GM15510 (cell line): ENCODE data around the gene SOCS6.

ENCODE experiments used
- POLR2A ChIP-seq: IDR thresholded peaks from 3 replicates; pipeline ENCODE4 v1.6.1; 2011; ENCODE audit warnings: borderline replicate concordance; ENCODE audit not compliant: insufficient read length; ENCODE audit errors: extremely low read depth

SOCS6 gene

DNA sequence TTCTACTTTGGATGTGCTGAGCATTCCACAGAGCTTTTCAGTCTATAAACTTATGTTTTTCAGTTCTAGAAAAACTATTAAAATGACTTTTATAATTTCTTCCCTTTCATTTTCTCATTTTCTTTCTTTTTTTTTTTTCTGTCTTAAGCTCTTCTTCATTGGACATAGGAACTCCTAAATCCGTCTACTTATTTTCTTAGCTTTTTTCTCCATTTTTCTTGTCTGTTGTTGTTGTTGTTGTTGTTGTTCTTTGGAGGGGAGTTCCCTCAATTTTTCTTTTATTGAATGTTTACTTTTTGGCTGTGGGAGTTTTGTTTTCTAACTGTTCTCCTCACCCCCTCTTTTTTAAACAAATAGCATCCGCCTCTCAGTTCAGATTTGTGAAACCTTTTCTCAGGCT lies 7.9 kb downstream of the SOCS6 start:
- no peak for TF ChIP-seq POLR2A

DNA sequence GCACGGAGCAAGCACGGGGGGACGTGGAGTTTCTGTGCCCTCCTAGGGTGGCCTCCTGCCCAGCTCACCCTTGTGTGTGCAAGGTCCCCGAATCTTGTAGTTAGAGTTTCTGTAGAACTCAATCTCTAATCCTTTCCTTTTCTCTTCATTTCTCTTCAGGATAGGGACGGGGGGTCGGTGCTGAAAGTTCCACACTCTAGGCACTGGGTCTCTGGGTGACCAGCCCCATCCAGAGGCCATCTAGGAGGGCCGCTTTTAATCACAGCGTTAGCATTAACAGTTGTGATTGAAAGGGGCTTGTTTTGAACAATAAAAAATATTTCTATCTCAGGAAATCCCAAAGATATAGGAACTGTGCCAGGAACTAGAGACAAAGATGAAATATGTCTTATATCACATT lies 10.5 kb downstream of the SOCS6 start:
- TF ChIP-seq POLR2A = no peak

GRCh38 chr18:70301667-70302066 lies 12.8 kb downstream of the SOCS6 start:
- TF ChIP-seq POLR2A = no peak

- TF ChIP-seq POLR2A = no peak
These were observed 19.9 kb downstream of the SOCS6 start for GRCh38 chr18:70308555-70309294.

GRCh38 chr18:70310560-70311320 lies 21.9 kb downstream of the SOCS6 start:
- TF ChIP-seq POLR2A = no peak

DNA sequence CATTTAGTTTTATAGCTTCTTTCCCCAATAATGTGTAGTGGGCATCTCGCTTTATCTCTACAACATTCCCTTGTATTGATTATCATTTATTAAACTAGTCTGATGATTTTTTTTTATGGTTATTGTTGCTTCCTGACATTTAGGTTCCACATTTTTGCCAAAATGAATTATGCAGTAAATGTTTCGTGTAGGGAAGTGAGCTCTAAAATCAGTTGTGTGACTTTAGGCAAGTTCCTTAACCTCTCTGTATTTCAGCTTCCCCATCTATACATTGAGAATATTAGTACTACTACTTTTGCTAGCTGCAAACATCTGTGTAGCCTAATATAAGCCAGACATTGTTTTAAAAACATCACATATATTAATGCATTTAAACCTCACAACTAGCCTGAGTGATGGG lies 22.9 kb downstream of the SOCS6 start:
- no peak for TF ChIP-seq POLR2A

GRCh38 chr18:70313640-70314039 lies 24.8 kb downstream of the SOCS6 start:
- no peak for TF ChIP-seq POLR2A

GRCh38 chr18:70314151-70314782 lies 25.4 kb downstream of the SOCS6 start:
- no peak for TF ChIP-seq POLR2A

- no peak for TF ChIP-seq POLR2A
These were observed 30.3 kb downstream of the SOCS6 start for GRCh38 chr18:70319187-70319586.

DNA sequence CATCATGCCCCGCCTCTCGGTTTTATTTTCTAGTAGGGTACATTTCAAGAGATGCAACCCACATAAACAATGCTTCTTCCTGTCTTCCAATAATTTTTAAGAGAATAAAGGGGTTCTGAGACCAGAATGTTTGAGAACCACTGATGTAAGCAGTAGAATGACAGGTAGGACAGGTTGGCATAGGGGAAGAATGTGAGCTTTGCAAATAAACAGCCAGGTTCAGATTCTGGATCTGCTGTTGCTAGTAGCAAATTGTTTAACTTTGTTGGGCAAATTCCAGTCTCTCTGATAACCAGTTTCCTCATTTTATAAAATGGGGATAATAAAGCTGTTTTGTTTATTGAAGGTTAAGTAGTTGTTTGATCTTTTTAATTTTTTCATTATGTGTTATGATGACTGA lies 32.8 kb downstream of the SOCS6 start:
- no peak for TF ChIP-seq POLR2A

GRCh38 chr18:70322385-70322784 lies 33.5 kb downstream of the SOCS6 start:
- no peak for TF ChIP-seq POLR2A

DNA sequence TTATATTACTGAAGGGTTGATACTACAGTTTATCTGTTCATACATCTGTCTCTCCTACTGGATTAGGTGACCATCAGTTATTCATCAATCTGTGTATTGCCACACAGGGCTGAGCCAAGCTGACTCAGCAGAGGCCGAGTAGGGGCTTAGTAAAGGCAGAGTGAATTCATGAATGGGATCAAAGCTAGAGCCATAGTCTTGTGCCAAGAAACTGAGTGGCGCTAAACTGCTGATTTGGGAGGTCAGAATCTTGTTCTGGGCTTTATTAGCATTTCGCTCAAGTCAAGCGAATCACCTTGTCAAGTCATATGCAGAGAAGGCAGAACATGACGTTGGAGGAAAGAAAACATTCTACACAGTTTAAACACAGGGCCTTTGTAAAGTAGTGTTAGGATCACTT lies 34.1 kb downstream of the SOCS6 start:
- no peak for TF ChIP-seq POLR2A

- no peak for TF ChIP-seq POLR2A
These were observed 36.1 kb downstream of the SOCS6 start for GRCh38 chr18:70324897-70325296.

GRCh38 chr18:70326255-70326654 lies 37.4 kb downstream of the SOCS6 start:
- TF ChIP-seq POLR2A = no peak

DNA sequence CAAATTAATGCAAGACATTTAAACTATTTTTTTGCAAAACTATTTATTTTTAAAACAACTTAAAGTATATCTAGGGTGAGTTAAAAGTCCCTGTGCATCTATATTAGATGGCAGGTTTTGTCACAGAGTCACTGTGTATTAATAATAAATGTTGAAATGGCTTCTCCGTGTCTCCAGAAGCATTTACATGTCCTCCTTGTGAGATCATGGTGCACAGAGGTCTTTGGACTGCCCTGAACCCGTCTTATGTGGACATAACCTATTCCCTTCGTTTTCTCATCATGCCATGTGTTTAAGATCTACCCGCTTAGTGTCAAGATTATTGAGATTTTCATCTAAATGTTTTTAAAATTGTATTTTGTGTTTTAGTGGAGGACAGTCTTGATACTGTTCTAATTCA lies 39.3 kb downstream of the SOCS6 start:
- TF ChIP-seq POLR2A = no peak
